Skeletal muscle cell (primary cell): ENCODE results near the gene KRTAP19-1.
"Not testable (repeated sequence)": the region's sequence is repeated elsewhere in the genome, so short reads cannot be mapped to it uniquely, and the experiment has no call there.

Experiments used
- DNase-seq: peaks from one replicate; pipeline ENCODE4 v3.0.0-alpha.2; 2010; ENCODE audit warnings: low read depth
- H3K4me3 ChIP-seq: 2 replicates; pipeline ENCODE4 v1.5.1; 2011; ENCODE audit warnings: low read depth, mild to moderate bottlenecking, control low read depth, low read length, moderate library complexity

The KRTAP19-1 gene

DNA sequence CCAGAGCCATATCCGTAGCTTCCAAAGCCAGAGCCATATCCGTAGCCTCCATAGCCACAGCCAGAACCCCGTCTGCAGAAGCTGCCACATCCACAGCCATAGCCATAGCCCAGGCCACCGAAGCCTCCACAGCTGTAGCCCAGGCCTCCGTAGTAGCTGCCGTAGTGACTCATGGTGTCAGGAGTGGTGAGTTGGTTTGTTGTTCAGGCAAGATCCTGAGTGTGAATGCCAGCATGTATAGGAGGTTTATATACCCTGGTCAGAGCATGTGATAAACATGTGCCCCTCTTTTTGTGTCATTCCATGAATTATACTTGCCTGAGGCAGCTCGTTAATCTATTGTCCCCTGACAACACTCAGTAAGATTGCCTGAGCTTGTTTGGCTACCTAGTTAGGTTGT is at the start of gene KRTAP19-1:
TSS of gene KRTAP19-1 (minus strand) at position 223 of the 400 bp plus-strand sequence. CDS start at position 173, 50 bp downstream.
- H3K4me3 ChIP-seq: no peak within 1 kb of the TSS
- DNase-seq: no peak

DNA sequence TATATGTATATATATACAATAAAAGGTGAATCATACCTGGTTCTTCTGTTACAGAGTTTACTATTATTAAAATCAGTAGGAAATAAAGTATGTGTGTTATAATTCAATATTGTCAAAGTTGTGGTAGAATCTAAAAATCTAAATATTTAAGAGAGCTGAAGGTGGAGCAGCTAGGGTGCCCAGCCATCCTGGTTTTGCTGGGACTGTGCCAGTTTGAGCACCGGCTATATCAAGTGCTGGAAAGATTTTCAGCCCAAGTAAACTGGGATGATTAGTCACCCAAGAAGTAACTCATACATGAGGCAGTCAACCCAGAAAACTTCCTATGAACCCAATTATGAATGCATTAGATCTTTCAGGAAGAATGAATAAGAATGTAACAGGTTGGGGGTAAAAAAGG is 38.7 kb upstream of the KRTAP19-1 start:
- no peak for DNase-seq
- H3K4me3 ChIP-seq: no peak overlapping the region

DNA sequence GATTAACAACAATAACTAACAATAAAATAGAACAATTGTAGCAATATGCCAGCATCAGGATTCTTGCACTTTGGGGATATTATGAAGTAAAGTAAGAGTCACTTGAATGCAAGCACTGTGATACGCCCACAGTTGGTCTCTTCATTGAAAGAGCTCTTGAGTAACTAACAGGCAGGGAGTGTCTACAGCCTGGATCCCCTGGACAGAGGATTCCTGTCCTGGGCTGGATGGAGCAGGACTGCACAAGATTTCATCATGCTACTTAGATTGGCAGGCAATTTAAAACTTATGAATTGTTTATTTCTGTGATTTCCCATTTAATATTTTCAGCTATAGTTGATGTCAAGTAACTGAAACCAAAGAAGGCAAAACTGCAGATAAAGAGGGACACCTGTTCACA is 35.5 kb upstream of the KRTAP19-1 start:
- DNase-seq: no peak
- no peak overlapping the region for H3K4me3 ChIP-seq

DNA sequence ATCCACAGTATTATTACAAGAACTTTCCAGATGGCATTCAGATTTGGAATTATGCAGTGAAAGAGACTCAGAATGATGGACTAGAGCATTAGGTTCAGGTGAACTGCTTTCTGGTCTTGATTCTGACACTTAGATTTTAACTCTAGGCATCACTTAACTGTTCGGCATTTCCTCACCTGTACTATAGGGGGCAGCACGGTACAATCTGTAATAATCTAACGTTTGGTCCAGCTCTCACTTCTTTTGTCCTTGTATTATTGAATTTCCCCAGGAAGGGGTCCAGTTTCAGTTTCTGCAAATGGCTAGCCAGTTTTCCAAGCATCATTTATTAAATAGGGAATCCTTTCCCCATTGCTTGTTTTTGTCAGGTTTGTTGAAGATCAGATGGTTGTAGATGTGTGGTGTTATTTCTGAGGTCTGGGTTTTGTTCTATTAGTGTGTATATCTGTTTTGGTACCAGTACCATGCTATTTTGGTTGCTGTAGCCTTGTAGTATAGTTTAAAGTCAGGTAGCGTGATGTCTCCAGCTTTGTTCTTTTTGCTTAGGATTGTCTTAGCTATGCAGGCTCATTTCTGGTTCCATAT is 25.5 kb upstream of the KRTAP19-1 start:
- H3K4me3 ChIP-seq: not testable (repeated sequence)

DNA sequence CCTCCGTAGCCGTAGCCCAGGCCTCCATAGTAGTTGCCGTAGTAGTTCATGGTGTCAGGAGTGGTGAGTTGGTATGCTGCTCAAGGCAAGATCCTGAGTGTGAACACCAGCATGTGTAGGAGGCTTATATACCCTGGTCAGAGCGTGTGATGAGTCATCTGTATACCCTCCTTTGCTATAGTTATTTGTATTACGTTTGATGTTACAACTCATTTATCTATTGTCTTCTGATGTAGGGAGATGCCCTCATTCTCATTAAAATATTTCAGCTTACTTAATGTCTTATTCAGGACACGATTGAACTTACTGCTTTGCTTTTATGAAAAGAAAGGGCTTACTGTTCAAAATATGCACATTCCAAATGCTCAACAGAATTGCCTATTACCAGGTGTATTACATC is 21.9 kb upstream of the KRTAP19-1 start, which contains the start of gene KRTAP19-5:
TSS of gene KRTAP19-5 (minus strand) at position 101 of the 400 bp plus-strand sequence. CDS start at position 50, 51 bp downstream.
- no peak within 1 kb of the TSS for H3K4me3 ChIP-seq
- no peak for DNase-seq

More for the DNA sequence above, 25.5 kb upstream of the KRTAP19-1 start:
- DNase-seq: not testable (repeated sequence)

DNA sequence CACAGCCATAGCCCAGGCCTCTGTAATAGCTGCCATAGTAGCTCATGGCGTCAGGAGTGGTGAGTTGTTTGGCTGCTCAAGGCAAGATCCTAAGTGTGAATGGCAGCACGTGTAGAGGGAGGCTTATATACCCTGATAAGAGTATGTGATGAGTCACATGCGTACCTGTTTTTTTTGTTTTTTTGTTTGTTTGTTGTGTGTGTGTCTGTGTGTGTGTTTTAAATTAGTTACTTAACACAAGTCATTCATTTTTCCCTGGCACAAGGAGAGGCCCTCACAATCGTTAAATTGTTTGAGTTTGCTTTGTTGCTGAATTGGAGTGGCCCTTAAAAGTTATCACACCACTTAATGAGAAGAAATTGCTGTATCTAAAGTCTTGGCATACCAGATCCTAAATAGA is 16.9 kb upstream of the KRTAP19-1 start, which contains the start of gene KRTAP19-4:
TSS of gene KRTAP19-4 (minus strand) at position 101 of the 400 bp plus-strand sequence. CDS start at position 46, 55 bp downstream.
- no peak within 1 kb of the TSS for H3K4me3 ChIP-seq
- DNase-seq: no peak

DNA sequence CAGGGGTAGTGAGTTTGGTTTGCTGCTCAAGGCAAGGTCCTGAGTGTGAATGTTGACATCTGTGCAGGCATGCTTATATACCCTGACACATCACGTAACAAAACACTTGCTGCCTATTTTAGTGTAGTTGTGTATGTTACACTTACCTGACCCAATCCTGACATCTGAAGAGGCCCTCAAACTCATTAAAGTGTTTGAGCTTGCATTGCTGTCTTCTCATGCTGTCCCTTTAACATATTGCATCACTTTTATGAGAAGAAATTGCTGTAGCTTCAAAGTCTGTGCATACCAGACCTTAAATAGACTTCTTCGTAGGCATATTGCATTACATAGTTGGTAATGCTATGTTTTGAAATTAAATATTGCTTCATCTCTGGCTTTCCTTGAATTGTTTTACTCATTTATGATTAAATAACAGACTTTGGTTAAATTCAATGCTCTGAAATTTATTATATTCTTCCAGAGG is 11.8 kb upstream of the KRTAP19-1 start, which contains the start of gene KRTAP19-3:
TSS of gene KRTAP19-3 (minus strand) at position 51 of the 466 bp plus-strand sequence. CDS start 56 bp downstream, outside the sequence.
- H3K4me3 ChIP-seq: no peak within 1 kb of the TSS
- DNase-seq: no peak

DNA sequence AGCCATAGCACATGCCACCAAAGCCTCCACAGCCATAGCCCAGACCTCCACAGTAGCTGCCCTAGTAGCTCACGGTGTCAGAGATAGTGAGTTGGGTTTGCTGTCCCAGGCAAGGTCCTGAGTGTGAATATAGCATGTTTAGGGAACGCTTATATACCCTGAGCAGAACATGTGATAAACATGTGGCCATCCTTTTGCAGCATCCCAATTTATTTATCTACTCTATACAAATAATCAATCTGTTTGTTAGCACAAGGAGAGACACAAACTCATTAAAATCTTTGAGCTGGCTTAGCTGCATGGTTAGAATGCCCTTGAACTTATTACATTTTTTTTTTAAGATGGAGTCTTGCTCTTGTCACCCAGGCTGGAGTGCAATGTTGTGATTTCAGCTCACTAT is 7.2 kb upstream of the KRTAP19-1 start, which contains the start of gene KRTAP19-2:
TSS of gene KRTAP19-2 (minus strand) at position 101 of the 400 bp plus-strand sequence. CDS start at position 13, 88 bp downstream.
- DNase-seq: no peak
- no peak within 1 kb of the TSS for H3K4me3 ChIP-seq

DNA sequence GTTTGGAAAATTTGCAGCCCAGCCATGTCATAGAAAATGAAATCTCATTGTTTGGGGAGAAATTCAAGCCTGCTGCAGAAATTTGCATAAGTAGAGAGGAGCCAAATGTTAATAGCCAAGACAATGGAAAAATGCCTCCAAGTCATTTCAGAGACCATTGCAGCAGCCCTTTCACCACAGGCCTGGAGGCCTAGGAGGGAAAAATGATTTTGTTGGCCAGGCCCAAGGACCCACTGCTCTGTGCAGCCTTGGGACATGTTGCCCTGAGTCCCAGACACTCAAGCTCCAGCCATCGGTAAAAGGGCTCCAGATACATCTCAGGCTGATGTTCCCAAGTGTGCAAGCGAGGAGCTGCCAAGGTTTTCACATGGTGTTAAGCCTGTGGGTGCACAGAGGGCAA is 6.0 kb upstream of the KRTAP19-1 start:
- DNase-seq: no peak
- H3K4me3 ChIP-seq: no peak overlapping the region

DNA sequence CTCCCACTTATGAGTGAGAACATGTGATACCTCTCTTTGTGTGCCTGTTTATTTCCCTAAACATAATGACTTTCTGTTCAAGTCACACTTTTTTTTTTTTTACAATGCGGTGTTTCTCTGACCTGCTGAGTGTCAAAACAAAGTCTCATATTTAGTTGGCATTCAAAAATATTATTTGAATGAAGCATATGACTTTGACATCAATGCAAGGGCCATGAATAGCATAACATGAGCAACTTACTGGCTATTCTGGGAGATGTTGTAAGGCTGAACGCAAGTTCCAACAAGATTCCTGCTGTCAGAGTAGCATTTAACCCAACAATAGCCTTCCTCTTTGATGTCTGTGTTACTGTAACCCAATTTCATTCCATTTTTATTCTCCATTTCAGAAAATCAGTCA is 2.0 kb upstream of the KRTAP19-1 start:
- no peak for DNase-seq

DNA sequence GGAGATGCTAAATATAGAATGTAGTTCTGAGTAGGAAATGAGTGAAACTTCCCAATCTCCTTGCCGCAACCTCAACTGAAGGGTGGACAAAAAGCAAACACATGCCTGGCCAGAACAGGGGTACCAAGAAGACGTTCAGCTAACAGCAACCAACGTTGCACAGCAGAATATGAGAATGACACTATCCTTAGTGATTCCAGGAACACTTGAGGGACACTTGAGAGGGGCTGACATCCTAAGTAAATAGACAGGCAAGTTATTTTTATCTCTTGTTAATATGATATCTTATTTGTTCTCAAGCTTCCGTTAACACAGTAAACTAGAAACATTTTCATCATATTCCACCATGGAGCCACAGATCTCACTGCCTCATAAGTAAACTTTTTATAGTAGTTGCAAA is 908 bp downstream of the KRTAP19-1 start:
- no peak overlapping the region for H3K4me3 ChIP-seq
- DNase-seq: no peak

More for the DNA sequence above, 2.0 kb upstream of the KRTAP19-1 start:
- H3K4me3 ChIP-seq: no peak overlapping the region

DNA sequence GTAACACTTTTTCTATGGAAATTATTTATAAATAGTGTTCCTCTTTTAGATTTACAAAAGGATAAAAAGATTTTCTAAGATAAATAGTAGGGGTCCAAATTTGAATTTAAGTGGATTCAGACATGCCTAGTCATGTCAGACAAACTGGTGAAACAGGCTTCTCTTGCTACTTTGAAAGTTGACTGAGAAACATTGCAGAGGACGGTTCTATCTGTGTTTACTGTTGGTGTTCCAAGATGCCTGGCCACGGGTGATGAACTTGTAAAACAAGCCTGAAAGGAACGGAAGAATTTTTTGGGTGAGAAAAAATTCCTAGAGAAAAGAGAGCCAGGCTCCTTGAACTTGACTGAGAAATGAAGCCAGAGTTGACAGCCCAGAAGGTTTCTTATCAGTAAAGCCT is 2.2 kb downstream of the KRTAP19-1 start:
- no peak for DNase-seq
- H3K4me3 ChIP-seq: no peak overlapping the region

DNA sequence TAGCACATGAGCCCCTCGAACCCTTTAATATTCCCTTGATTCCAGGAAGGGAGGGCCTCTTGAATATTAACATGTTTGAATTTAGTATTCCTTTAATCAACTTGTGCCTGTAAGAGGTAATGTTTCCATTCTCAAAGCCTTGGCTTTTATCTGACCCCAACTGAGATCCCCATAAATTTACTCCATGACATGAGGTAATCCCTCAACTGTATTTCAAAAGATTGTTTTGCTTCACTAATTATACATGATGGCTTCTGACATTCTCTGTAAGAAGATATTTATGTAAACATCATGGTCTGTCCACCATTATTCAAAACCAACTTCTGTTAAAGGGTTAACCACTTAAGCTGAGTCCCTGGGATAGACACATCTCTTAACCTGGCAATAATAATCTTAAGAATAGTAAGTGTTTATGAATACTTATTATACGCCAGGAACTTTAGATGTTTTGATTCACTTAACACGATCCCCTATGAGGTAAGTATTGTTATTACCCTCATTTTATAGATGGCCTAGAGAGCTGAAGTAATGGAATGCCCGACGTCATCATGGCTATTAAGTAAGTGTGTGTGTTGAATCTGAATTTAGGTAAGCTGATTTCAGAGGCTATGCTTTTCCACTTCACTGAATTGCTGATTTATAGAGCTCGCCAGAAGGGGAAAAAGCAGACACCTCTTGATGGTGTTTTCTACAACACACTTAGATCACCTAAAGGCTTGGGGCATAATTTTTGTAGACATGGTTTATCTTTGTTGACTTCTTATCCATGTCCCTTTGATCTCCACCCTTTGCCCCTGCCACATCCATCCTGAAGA is 11.1 kb downstream of the KRTAP19-1 start:
- no peak for DNase-seq
- no peak overlapping the region for H3K4me3 ChIP-seq

DNA sequence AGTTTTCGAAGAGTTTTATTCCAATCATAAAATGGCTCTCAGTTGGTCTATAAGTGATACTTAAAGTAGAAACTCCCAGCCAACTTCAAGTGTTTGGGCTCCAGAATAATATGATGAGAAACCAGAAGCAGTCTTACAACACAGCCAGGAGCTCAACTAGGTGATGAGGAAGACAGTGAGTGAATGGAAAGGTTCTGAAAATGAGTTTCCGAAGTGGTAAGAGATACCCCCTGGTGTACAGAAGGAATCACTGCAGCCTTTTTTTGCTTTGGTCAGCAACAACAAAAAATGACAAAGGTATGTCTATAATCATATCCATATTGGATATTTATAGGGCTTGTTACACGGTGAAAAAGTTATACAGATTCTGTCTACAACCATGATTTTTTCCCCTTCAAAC is 16.5 kb downstream of the KRTAP19-1 start:
- H3K4me3 ChIP-seq: no peak overlapping the region
- DNase-seq: no peak

DNA sequence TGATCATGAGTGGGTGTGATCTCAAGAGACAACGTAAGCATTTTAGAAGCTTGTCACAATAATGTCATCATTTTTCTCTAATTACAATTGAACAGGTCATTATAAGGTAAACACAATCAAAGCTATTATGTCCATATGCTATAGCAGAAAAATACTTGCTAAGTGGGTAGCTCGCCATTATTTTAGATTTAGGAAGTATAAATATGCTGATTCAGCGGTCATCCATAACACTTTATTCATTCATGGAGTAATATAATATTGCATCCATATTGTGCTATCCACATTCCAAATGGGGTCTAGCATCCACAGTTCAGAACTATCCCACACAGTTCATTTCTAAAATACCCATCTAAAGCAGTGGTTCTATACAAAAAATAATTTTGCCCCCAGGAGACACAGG is 31.7 kb downstream of the KRTAP19-1 start:
- DNase-seq: no peak
- H3K4me3 ChIP-seq: no peak overlapping the region

DNA sequence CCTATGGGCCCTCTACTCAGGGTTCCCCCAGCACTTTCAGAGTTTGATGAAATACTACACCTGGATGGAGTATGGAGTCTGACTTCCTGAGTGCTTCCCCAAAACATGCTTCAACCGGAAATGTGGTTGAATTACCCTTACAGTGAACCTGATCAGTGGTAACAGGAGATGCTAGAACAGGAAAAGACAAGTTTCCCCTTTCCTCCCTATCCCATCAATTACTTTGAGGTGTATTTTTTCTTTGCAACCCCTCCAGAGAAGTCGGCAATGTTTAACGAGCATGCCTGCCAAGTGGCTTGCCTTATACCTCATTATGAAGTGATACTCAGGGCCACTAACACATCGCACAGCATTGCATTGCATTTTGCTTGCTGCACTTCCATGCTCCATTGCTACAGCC is 33.1 kb downstream of the KRTAP19-1 start:
- no peak for DNase-seq
- no peak overlapping the region for H3K4me3 ChIP-seq

DNA sequence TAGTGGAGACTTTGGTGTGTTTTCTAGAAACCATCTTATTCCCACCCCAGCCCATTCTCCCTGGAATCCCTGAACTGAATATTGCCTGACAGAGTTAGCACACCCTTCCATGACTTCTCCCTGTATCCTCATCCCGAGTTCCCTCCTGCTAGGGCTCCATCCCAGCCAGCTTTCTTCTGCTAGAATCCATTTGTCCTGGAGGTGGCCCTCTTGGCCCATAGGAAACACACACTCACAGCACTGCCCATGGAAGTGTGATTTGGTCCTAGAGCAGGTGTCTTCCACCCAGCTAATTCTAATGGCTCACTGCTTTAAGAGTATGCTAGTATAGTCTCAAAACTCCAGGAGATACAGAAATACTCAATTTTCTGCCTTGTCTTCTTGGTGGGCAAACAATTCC is 36.0 kb downstream of the KRTAP19-1 start:
- no peak overlapping the region for H3K4me3 ChIP-seq
- no peak for DNase-seq

DNA sequence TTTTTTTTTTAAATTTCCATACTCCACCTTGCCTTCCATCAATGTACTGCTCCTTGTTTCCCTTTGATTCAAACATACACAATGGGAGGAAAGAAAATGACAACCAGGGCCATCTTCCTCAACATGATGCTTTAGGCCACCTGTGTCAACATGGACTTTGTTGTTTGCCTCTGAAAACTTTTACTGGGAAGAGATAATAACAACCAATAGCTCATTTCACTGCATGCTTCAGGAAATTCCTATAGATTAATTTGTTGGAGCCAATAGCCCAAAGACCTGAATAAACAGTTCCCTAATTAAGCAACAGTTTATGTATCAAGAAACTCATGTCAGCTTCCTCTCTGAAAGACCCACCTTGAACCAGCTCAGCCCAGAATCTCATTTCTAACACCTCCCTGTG is 36.9 kb downstream of the KRTAP19-1 start:
- no peak overlapping the region for H3K4me3 ChIP-seq
- no peak for DNase-seq

DNA sequence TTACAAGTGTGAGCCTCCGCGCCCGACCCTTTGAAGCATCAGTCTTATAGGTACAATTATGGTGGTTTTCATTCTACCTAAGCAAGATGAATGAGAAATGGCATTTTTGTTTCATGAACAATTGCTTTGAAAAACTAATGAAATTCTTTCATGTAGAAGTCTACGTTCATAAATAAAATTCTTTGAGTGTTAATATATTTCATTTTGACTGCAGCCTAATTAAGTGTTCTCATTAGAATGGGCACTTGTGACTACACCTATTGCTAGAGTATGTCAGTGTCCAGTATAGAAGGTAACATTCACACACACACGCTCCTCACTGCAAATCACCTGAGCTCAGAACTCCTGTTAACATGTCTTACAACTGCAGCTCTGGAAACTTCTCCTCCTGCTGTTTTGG is 40.2 kb downstream of the KRTAP19-1 start, which contains the start of gene KRTAP15-1:
TSS of gene KRTAP15-1 (plus strand) at position 301 of the 400 bp plus-strand sequence. CDS start at position 354, 53 bp downstream.
- DNase-seq: no peak
- H3K4me3 ChIP-seq: no peak within 1 kb of the TSS

DNA sequence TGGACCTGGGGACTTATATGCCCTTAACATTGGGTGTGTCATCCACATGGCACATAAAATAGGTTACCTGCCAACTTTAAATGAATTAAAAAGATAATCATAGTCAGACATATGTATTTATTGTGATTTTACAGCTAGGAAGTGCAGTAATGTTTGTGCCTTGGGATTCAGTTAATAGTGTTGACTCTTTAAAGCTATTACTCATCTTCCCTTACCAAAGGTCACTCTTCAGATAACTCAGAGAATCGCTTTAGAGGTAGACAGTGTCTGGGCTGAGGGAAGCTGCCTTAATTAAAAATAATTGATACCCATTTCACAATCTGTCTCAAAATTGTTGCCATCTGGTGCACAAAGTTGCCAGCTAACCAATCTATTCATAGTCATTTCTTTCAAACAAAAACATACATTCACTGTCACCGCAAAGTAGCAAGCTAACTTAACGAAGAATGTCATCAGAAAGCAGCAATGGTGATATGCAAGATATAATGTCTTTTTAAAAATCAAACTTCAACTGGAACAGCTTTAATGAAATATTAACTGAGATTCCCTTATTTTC is 43.1 kb downstream of the KRTAP19-1 start:
- DNase-seq: no peak

More for the DNA sequence above, 43.1 kb downstream of the KRTAP19-1 start:
- H3K4me3 ChIP-seq: no peak overlapping the region
